WTC11 (cell line): ENCODE data around the gene MYO6. TPM values are rescaled to one million over a fixed set of nuclear protein-coding genes. Genes with fewer than 3 reads are reported as not detected.

Experiments
- ATAC-seq: fragments of 200-7000 bp; cut with Tn5 transposase; 2 replicates; pipeline ENCODE4 v1.10.0; 2021; ENCODE audit warnings: mild to moderate bottlenecking, moderate library complexity
- CTCF ChIA-PET: fragments of 300-600 bp; sonication (Branson Sonifier 250); formaldehyde crosslinking; loops from one replicate; lab custom pipeline; 2021; ENCODE audit warnings: antibody characterized with exemption; lab: Charles Lee
- POLR2A ChIA-PET: fragments of 350-600 bp; sonication (Branson Sonifier 250); formaldehyde crosslinking; loops from one replicate; lab custom pipeline; 2021; ENCODE audit warnings: antibody characterized with exemption; lab: Charles Lee
- DNase-seq: peaks from one replicate; pipeline ENCODE4 v3.0.0; 2021; ENCODE audit warnings: low spot score
- H3K27ac Mint-ChIP-seq: 2 replicates; pipeline ENCODE4 v1.8.0; 2021; ENCODE audit warnings: mixed read lengths
- H3K27me3 Mint-ChIP-seq: 2 replicates; pipeline ENCODE4 v1.8.0; 2021; ENCODE audit warnings: low read depth, mild to moderate bottlenecking, moderate library complexity, mixed read lengths
- H3K36me3 Mint-ChIP-seq: 2 replicates; pipeline ENCODE4 v1.8.0; 2021; ENCODE audit warnings: mixed read lengths
- H3K4me1 Mint-ChIP-seq: 2 replicates; pipeline ENCODE4 v1.8.0; 2022; ENCODE audit warnings: mixed read lengths
- H3K4me3 Mint-ChIP-seq: 2 replicates; pipeline ENCODE4 v1.8.0; 2021; ENCODE audit warnings: mild to moderate bottlenecking, moderate library complexity, mixed read lengths
- H3K9me3 Mint-ChIP-seq: 2 replicates; pipeline ENCODE4 v1.8.0; 2021; ENCODE audit warnings: mixed read lengths
- CBFB ChIP-seq: sonication (generic); formaldehyde crosslinking; IDR thresholded peaks from 2 replicates; pipeline ENCODE4 v1.8.1; 2022; ENCODE audit warnings: mild to moderate bottlenecking, low read depth, missing genetic modification reagents
- EMX1 ChIP-seq: fragments of 250-450 bp; sonication (Bioruptor Pico); IDR thresholded peaks from 2 replicates; pipeline ENCODE4 v1.8.0; 2021; ENCODE audit warnings: mild to moderate bottlenecking
- ESRRA ChIP-seq: sonication (generic); formaldehyde crosslinking; IDR thresholded peaks from 2 replicates; pipeline ENCODE4 v1.8.1; 2022; ENCODE audit warnings: mild to moderate bottlenecking, missing genetic modification reagents, borderline replicate concordance
- FOXP1 ChIP-seq: sonication (generic); formaldehyde crosslinking; IDR thresholded peaks from 2 replicates; pipeline ENCODE4 v1.8.0; 2022; ENCODE audit warnings: missing genetic modification reagents, mild to moderate bottlenecking, moderate library complexity, borderline replicate concordance
- GRHL2 ChIP-seq: fragments of 250-450 bp; sonication (Bioruptor Pico); IDR thresholded peaks from 2 replicates; pipeline ENCODE4 v1.8.0; 2022; ENCODE audit warnings: mild to moderate bottlenecking, moderate library complexity; ENCODE audit not compliant: insufficient replicate concordance, severe bottlenecking
- JAZF1 ChIP-seq: fragments of 250-450 bp; sonication (Bioruptor Pico); IDR thresholded peaks from 2 replicates; pipeline ENCODE4 v1.9.0; 2021; ENCODE audit warnings: moderate library complexity, mild to moderate bottlenecking, inconsistent platforms
- JUN ChIP-seq: sonication (generic); formaldehyde crosslinking; IDR thresholded peaks from 2 replicates; pipeline ENCODE4 v1.8.0; 2023; ENCODE audit warnings: mild to moderate bottlenecking, missing genetic modification reagents
- SMAD4 ChIP-seq: sonication (generic); formaldehyde crosslinking; IDR thresholded peaks from 2 replicates; pipeline ENCODE4 v1.8.0; 2022; ENCODE audit warnings: mild to moderate bottlenecking, missing genetic modification reagents
- SP1 ChIP-seq: sonication (generic); formaldehyde crosslinking; conservative IDR thresholded peaks from 2 replicates; pipeline ENCODE4 v1.8.1; 2022; ENCODE audit warnings: missing genetic modification reagents
- STAT6 ChIP-seq: sonication (generic); formaldehyde crosslinking; conservative IDR thresholded peaks from 2 replicates; pipeline ENCODE4 v1.8.1; 2023; ENCODE audit warnings: mild to moderate bottlenecking, low read depth, missing genetic modification reagents, moderate library complexity
- TCF7 ChIP-seq: sonication (generic); formaldehyde crosslinking; IDR thresholded peaks from 2 replicates; pipeline ENCODE4 v1.8.0; 2022; ENCODE audit warnings: mild to moderate bottlenecking, low read depth, missing genetic modification reagents, moderate library complexity
- ZBTB21 ChIP-seq: sonication (generic); formaldehyde crosslinking; IDR thresholded peaks from 2 replicates; pipeline ENCODE4 v1.8.1; 2023; ENCODE audit warnings: mild to moderate bottlenecking, missing genetic modification reagents, borderline replicate concordance
- ZNF121 ChIP-seq: sonication (generic); formaldehyde crosslinking; IDR thresholded peaks from 2 replicates; pipeline ENCODE4 v1.8.0; 2023; ENCODE audit warnings: missing genetic modification reagents
- ZNF263 ChIP-seq: sonication (generic); formaldehyde crosslinking; IDR thresholded peaks from 2 replicates; pipeline ENCODE4 v1.8.1; 2022; ENCODE audit warnings: low read depth, mild to moderate bottlenecking, moderate library complexity, missing genetic modification reagents
- ZNF423 ChIP-seq: fragments of 250-450 bp; sonication (Bioruptor Pico); IDR thresholded peaks from 2 replicates; pipeline ENCODE4 v2.1.2; 2022; ENCODE audit warnings: mild to moderate bottlenecking, moderate library complexity
- total RNA-seq: library from RNA; stranded (reverse); gene quantifications from 3 replicates; pipeline ENCODE4 v1.2.3, GENCODE V29; 2021
- TF ChIP-seq, protein P1 (sequence below): fragments of 250-450 bp; sonication (Bioruptor Pico); conservative IDR thresholded peaks from 2 replicates; pipeline ENCODE4 v1.9.0; 2021; ENCODE audit warnings: mild to moderate bottlenecking

The MYO6 gene
- total RNA-seq, 1 experiment from 2014 or later = 32.6 TPM

DNA sequence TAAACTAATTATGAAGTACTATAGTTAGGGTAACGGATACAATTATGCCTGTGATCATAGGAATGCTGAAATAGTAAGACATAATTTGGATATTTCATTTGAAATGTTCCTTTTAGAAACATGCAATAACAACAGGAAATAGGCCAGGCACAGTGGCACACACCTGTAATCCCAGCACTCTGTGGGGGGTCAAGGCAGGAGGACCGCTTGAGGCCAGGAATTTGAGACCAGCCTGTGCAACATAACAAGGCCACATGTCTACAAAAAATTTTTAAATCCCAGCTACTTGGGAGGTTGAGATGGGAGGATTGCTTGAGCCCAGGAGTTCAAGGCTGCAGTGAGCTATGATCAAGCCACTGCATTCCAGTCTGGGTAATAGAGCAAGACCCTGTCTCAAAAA lies 25.7 kb upstream of the MYO6 start:
- DNase-seq = peak; percentile 22
- POLR2A ChIA-PET = interaction anchor here (0.6 kb wide), 1 partner anchor 15 kb away, joined by 3 read pairs; no protein-coding TSS in a partner anchor
- no peaks in the 10 kb centered on the region for H3K4me1 Mint-ChIP-seq
- no peak for TF ChIP-seq SMAD4 (CRISPR knock-in tag)
- no peak for TF ChIP-seq FOXP1 (CRISPR knock-in tag)
- no peak for TF ChIP-seq ZNF263 (CRISPR knock-in tag)
- no peak for TF ChIP-seq EMX1 (CRISPR knock-in tag)
- no peak for TF ChIP-seq SP1 (CRISPR knock-in tag)
- TF ChIP-seq GRHL2 (CRISPR knock-in tag) = no peak
- no peak for TF ChIP-seq JUN (CRISPR knock-in tag)
- TF ChIP-seq, protein P1, sequence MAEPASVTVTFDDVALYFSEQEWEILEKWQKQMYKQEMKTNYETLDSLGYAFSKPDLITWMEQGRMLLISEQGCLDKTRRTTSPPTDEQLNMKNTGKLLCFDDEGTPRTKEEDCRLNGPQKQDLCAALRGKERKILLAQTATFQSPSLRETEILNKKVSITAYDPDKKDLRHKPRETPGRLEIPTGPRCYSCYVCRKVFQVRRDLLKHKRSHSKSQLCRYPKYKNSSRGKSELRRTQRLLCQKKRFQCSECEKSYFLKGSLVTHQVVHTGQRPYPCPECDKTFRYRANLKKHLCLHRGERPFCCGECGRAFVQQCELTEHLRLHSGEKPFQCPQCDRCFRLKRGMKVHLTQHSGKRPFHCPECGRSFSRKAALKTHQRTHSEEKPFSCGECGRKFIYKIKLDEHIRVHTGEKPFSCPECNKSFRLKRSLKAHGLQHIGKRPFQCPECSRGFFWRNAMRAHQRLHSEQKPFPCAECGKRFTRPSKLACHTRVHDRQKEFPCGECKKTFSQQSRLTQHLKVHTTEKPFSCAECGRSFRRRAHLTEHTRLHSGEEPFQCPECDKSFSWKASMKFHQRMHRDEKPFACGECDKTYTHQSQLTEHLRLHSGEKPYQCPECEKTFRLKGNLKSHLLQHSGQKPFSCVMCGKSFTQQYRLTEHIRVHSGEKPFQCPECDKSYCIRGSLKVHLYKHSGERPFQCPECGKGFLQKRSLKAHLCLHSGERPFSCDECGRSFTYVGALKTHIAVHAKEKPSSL (CRISPR knock-in tag) = no peak
- TF ChIP-seq ZBTB21 (CRISPR knock-in tag) = no peak
- TF ChIP-seq ESRRA = no peak
- TF ChIP-seq ZNF423 (CRISPR knock-in tag) = no peak
- no peak for TF ChIP-seq TCF7
- TF ChIP-seq ZNF121 (CRISPR knock-in tag) = no peak
- no peak for TF ChIP-seq STAT6 (CRISPR knock-in tag)
- TF ChIP-seq CBFB (CRISPR knock-in tag) = no peak
- TF ChIP-seq JAZF1 = no peak
- H3K27ac Mint-ChIP-seq = no peak overlapping the region
- no peaks in the 10 kb centered on the region for H3K9me3 Mint-ChIP-seq
- H3K36me3 Mint-ChIP-seq = no peaks in the 10 kb centered on the region
- CTCF ChIA-PET = interaction anchor here (0.8 to 1.1 kb wide), 2 partner anchors 35 to 170 kb away, joined by 3 to 5 read pairs; no protein-coding TSS in a partner anchor
- no peak overlapping the region for H3K4me3 Mint-ChIP-seq
- peak; percentile 47; the same call in 1 of the 2 replicates for ATAC-seq
- H3K27me3 Mint-ChIP-seq = no peaks in the 10 kb centered on the region

DNA sequence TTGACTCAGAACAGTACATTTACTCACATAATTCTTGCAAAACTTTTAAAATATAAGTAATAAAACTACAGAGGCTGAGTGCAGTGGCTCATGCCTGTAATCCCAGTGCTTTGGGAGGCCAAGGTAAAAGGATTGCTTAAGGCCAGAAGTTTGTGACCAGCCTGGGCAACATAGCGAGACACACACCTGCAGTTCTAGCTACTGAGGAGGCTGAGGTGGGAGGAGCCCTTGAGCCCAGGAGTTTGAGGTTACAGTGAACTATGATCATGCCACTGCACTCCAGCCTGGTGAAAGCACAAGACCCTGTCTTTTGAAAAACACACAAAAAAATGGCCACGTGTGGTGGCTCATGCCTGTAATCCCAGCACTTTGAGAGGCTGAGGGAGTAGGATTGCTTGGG lies 21.8 kb upstream of the MYO6 start:
- POLR2A ChIA-PET = no interaction called here

More for the DNA sequence above, 21.8 kb upstream of the MYO6 start:
- H3K27me3 Mint-ChIP-seq = no peaks in the 10 kb centered on the region
- no peak overlapping the region for H3K27ac Mint-ChIP-seq
- TF ChIP-seq, protein P1 (CRISPR knock-in tag) = no peak
- peak; percentile 75; the same call in 1 of the 2 replicates for TF ChIP-seq ZNF121 (CRISPR knock-in tag)
- DNase-seq (no peak), ATAC-seq (no peak)
- no peaks in the 10 kb centered on the region for H3K4me1 Mint-ChIP-seq
- H3K9me3 Mint-ChIP-seq = no peaks in the 10 kb centered on the region
- CTCF ChIA-PET = no interaction called here
- no peak overlapping the region for H3K4me3 Mint-ChIP-seq
- H3K36me3 Mint-ChIP-seq = no peaks in the 10 kb centered on the region
